ENCODE data around the gene DDAH1. TPM values are rescaled to one million over a fixed set of nuclear protein-coding genes. Genes with fewer than 3 reads are reported as not detected.

DDAH1 gene
- total RNA-seq (2022; extraction: Qiagen RNA extraction; ENCODE audit: low read depth) = 6.6 to 9.7 TPM (median 7.6 TPM) in 5 replicates

DNA sequence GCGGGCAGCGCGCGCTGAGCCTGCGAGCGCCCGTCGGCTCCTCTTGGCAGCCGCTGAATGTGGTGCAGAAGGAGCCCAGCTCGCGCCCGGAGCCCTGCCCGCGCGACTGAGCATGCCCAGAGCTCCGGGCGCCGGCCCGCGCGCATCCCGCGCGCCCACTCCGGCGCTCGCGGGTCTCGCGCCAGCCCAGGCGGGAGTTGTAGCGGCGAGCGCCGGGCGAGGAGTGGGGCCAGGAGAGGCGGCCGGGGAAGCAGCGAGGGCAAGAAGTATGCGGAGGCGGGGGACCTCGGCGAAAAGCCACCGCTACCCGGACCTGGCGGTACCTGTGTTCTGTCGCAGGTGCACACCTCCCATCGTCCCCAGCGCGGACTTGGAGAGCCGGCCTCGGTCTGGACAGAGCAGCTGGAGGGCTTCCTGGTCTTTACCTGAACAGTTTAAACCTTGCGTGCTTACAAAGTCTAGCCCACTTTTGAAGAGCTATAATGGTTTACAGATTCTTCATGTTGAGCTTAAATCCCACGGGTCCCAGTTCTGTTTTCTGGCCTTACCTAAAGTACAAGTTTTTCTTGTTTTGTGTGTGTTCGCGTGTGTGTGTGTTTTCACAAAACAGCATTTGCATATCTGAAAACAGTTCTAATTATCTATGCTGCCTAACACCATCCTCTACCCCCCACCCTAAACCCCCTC is at the start of gene DDAH1:
Gene DDAH1 (minus strand): TSS at position 61 of the 687 bp plus-strand sequence. CDS start 114 bp downstream, outside the sequence.

DNA sequence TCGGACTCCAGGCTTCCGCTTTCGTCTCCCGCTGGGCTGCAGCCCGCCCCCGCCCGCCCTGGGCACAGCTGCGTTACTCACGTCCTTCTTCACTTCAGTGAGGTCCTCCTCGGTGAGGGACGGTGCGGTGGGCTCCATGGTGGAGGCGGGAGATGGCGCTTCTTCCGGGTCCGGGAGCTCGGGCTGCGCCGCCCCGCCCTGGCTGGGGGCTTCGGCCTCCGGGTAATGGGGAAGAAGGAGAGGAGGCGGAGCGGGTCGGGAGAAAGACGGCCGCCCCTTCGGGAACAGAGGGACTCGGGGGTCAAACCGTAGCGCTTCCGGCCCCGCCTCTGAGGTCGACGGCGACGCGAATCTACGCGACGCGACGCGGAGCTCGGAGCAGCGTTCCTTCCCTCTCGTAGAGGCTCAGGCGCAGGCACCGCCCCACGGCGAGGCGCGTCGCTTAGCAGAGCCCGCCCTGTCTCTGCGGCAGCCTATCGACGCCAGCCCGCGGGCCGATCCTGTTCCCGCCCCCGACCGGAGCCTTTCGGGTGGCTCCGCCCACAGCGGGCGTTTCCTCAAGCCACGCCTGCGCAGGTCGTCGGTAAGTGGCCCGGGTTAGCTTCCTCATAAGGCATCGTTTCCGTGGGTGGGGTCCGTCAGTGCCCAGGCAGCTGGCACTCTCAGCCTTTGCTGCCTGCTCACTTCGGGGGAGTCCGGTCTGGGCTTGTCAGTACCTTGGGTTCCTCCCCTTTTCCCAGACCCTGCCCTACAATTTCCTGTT is 188.6 kb downstream of the DDAH1 start, which contains the start of gene BCL10:
Gene BCL10 (minus strand): TSS at position 418 of the 763 bp plus-strand sequence. CDS start 280 bp downstream, at position 138.

Other genes with a start within 250 kb of the DDAH1 start
- 20.4 to 22.2 TPM (median 20.5 TPM) in 5 replicates for gene C1orf52, start 205.5 kb downstream of the DDAH1 start, total RNA-seq (2022; extraction: Qiagen RNA extraction; ENCODE audit: low read depth)
- 13.1 to 17.9 TPM (median 15.4 TPM) in 5 replicates for gene BCL10, start 188.5 kb downstream of the DDAH1 start, total RNA-seq (2022; extraction: Qiagen RNA extraction; ENCODE audit: low read depth)
- 47.7 to 64.6 TPM (median 55.7 TPM) in 5 replicates for gene CCN1, start 115.6 kb upstream of the DDAH1 start, total RNA-seq (2022; extraction: Qiagen RNA extraction; ENCODE audit: low read depth)
- 17.4 to 21.9 TPM (median 20.7 TPM) in 5 replicates for gene ZNHIT6, start 243.3 kb upstream of the DDAH1 start, total RNA-seq (2022; extraction: Qiagen RNA extraction; ENCODE audit: low read depth)